GM12873 (cell line): ENCODE results near the gene PET117.

ENCODE experiments used
- TF ChIP-seq, protein P1 (sequence below): IDR thresholded peaks from 2 replicates; pipeline ENCODE4 v1.5.1; 2012; ENCODE audit warnings: low read depth, mild to moderate bottlenecking, moderate library complexity, low read length, control low read depth; ENCODE audit not compliant: insufficient read depth; ENCODE audit errors: missing control alignments

Gene PET117

DNA sequence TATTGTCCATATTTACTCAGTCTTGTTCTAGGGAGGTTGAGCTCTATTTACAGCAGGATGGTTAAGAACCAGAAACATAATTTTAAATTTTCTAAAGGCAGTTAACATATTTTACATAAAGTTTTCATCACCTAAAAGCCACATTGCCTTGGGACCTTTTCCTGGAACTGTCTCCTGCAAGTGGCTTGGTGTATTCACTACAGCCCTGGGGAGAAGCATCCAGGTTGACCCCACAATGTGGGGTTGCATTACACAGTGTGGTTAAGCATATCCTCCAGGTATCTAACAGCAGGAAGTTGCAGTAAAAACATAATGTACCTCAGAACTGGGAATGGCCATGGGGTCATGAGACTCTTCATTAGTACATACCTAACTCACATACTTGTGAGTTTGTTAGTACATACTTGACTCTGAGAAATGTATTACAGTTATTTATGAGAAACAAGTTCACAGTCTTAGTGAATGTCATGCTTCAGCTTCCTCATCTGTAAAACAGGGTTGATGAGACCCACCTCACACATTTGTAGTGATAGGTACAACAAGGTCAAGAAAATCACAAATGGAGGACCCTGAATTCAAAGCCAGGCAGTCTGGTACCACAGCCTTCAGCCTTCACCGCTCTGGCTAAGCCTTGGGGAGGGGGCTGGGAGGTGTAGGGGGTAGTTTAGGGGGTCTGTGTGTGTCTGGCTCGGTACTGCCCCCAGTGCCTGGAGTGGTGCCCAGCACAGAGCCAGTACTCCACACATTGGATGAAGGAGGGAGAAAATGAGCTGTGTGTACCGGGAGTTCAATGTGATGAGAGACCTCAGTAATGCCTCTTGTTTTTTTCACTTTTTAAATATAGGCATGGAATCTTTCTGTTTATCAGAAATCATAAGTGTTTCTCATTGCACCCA, 52.9 kb downstream of the PET117 start:
- TF ChIP-seq, protein P1, sequence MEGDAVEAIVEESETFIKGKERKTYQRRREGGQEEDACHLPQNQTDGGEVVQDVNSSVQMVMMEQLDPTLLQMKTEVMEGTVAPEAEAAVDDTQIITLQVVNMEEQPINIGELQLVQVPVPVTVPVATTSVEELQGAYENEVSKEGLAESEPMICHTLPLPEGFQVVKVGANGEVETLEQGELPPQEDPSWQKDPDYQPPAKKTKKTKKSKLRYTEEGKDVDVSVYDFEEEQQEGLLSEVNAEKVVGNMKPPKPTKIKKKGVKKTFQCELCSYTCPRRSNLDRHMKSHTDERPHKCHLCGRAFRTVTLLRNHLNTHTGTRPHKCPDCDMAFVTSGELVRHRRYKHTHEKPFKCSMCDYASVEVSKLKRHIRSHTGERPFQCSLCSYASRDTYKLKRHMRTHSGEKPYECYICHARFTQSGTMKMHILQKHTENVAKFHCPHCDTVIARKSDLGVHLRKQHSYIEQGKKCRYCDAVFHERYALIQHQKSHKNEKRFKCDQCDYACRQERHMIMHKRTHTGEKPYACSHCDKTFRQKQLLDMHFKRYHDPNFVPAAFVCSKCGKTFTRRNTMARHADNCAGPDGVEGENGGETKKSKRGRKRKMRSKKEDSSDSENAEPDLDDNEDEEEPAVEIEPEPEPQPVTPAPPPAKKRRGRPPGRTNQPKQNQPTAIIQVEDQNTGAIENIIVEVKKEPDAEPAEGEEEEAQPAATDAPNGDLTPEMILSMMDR = peak; percentile 23

GRCh38 chr20:18191306-18191705, 53.6 kb downstream of the PET117 start:
- TF ChIP-seq, protein P1 = no peak
